Stimulated activated CD4-positive, alpha-beta T cell treated with anti-CD3 and anti-CD28 coated beads, Interleukin-2, amount 100 ng/mL, for 24 hours (primary cell): ENCODE measurements around the gene CARD6.
A peak's percentile ranks its signal among the peaks of the same experiment; 100 is the strongest.
"Not testable (repeated sequence)": the region's sequence is repeated elsewhere in the genome, so short reads cannot be mapped to it uniquely, and the experiment has no call there.

Experiments
- DNase-seq, 2 donors: peaks; one replicate each; pipeline ENCODE4 v3.0.0-alpha.2; 2020

CARD6 gene

GRCh38 chr5:40841068-40841805 is at the start of gene CARD6:
CARD6 (plus strand) TSS chr5:40841367; CDS start chr5:40841383, 16 bp downstream.
- no peak for DNase-seq

GRCh38 chr5:40791715-40792139 is 49.4 kb upstream of the CARD6 start:
- no peak for DNase-seq

- DNase-seq = not testable (repeated sequence)
Measured at GRCh38 chr5:40792691-40793090, 48.5 kb upstream of the CARD6 start.

GRCh38 chr5:40794340-40794739 is 46.8 kb upstream of the CARD6 start:
- DNase-seq = not testable (repeated sequence)

GRCh38 chr5:40794877-40795276 is 46.3 kb upstream of the CARD6 start:
- DNase-seq = not testable (repeated sequence)

- no peak for DNase-seq
Measured at GRCh38 chr5:40796487-40796889, 44.7 kb upstream of the CARD6 start.

- DNase-seq = peak; percentile 77 to 83
Measured at GRCh38 chr5:40797273-40798011, 43.7 kb upstream of the CARD6 start.

- peak; percentile 87 to 88 for DNase-seq
Measured at GRCh38 chr5:40798012-40798800, 43.0 kb upstream of the CARD6 start, which contains the start of gene PRKAA1. PRKAA1 (minus strand) TSS chr5:40798374; CDS start chr5:40798189, 185 bp downstream.

GRCh38 chr5:40798801-40799210 is 42.4 kb upstream of the CARD6 start:
- DNase-seq = no peak

GRCh38 chr5:40799258-40799657 is 41.9 kb upstream of the CARD6 start:
- DNase-seq = no peak

GRCh38 chr5:40801771-40802562 is 39.2 kb upstream of the CARD6 start:
- no peak for DNase-seq

- no peak for DNase-seq
Measured at GRCh38 chr5:40812125-40812524, 29.0 kb upstream of the CARD6 start.

- peak in 1 of 2 donors; percentile 39 for DNase-seq
Measured at GRCh38 chr5:40813698-40814281, 27.4 kb upstream of the CARD6 start.

GRCh38 chr5:40823459-40823858 is 17.7 kb upstream of the CARD6 start:
- no peak for DNase-seq

- not testable (repeated sequence) for DNase-seq
Measured at GRCh38 chr5:40825461-40826043, 15.6 kb upstream of the CARD6 start.

- no peak for DNase-seq
Measured at GRCh38 chr5:40826489-40827187, 14.5 kb upstream of the CARD6 start.

GRCh38 chr5:40827188-40827977 is 13.8 kb upstream of the CARD6 start:
- no peak for DNase-seq

GRCh38 chr5:40828021-40828631 is 13.0 kb upstream of the CARD6 start:
- DNase-seq = no peak
